Esophagus squamous epithelium (tissue), 5 donors: Measurements from ENCODE around the gene WDPCP. TPM values are rescaled to one million over a fixed set of nuclear protein-coding genes. Genes with fewer than 3 reads are reported as not detected.
"Not testable (repeated sequence)": the region's sequence is repeated elsewhere in the genome, so short reads cannot be mapped to it uniquely, and the experiment has no call there.

Experiments used
- DNase-seq: peaks from one replicate; lab custom pipeline; 2025; lab: John Stamatoyannopoulos, UW
- H3K27ac ChIP-seq, 4 donors: fragments of 200-600 bp; sonication (generic); one replicate each; pipeline ENCODE4 v1.5.1; 2016 to 2019; ENCODE audit warnings: mild to moderate bottlenecking in 1 of 4
- H3K27me3 ChIP-seq, 4 donors: fragments of 200-600 bp; sonication (generic); 1 replicate in 3 of 4; 2 replicates in 1 of 4; pipeline versions ENCODE4 v1.5.1 to v1.6.0; 2017 to 2021; ENCODE audit warnings: antibody characterized with exemption in 1 of 4
- H3K36me3 ChIP-seq, 3 donors: fragments of 200-600 bp; sonication (generic); one replicate each; pipeline ENCODE4 v1.5.1; 2016 to 2019
- H3K4me1 ChIP-seq, 3 donors: fragments of 200-600 bp; sonication (generic); one replicate each; pipeline ENCODE4 v1.5.1; 2017 to 2019
- H3K4me3 ChIP-seq, 4 donors: fragments of 200-600 bp; sonication (generic); 1 replicate in 3 of 4; 2 replicates in 1 of 4; pipeline ENCODE4 v1.5.1; 2016 to 2019; ENCODE audit warnings: mild to moderate bottlenecking in 2 of 4, moderate library complexity in 1 of 4
- H3K9me3 ChIP-seq, 3 donors: fragments of 200-600 bp; sonication (generic); one replicate each; pipeline ENCODE4 v1.5.1; 2016 to 2019
- POLR2A ChIP-seq, 4 donors: fragments of 450-650 bp; IDR thresholded peaks; one replicate each; pipeline ENCODE4 v1.6.1; 2017; ENCODE audit warnings: antibody characterized with exemption in 4 of 4, mild to moderate bottlenecking in 4 of 4, moderate library complexity in 3 of 4
- WGBS, 2 donors: methylation state at CpG; one replicate each; pipeline ENCODE4 v1.1.5; 2018; 5-methylcytosine and 5-hydroxymethylcytosine counted together
- intact Hi-C: fragments of 100-400 bp; cut with DNase I; formaldehyde crosslinking; loops from one replicate; pipeline ENCODE4 v1.15.0; 2022
- total RNA-seq, 4 donors: library from RNA; depleted of rRNA; stranded (reverse); fragments of >200 nt; gene quantifications; one replicate each; pipeline ENCODE4 v1.1.0, GENCODE V29; 2016
- TF ChIP-seq, protein P1 (sequence below), 6 experiments: fragments of 450-650 bp in 4 of 6; fragments of 200-600 bp in 2 of 6; sonication (generic) in 2 of 6; IDR thresholded peaks; one replicate each; pipeline ENCODE4 v1.5.1; 2016 to 2019; ENCODE audit warnings: antibody characterized with exemption in 6 of 6, mild to moderate bottlenecking in 4 of 6, moderate library complexity in 4 of 6
- donor health status: DM: yes; HTN: yes; CAD: no.

Gene WDPCP
- total RNA-seq, 4 donors from 2014 or later: 3.0 to 9.7 (median 3.8) TPM

- Histone ChIP-seq H3K4me1 (peaks cover 0 to 4% (median 0%) of the 10 kb centered on the region in 3 donors), H3K27me3 (no peaks in the 10 kb centered on the region), H3K4me3 (no peak overlapping the region), H3K27ac (no peak overlapping the region), H3K36me3 (peaks cover 0 to 2% (median 0%) of the 10 kb centered on the region in 3 donors), H3K9me3 (no peaks in the 10 kb centered on the region)
- TF ChIP-seq, protein P1, sequence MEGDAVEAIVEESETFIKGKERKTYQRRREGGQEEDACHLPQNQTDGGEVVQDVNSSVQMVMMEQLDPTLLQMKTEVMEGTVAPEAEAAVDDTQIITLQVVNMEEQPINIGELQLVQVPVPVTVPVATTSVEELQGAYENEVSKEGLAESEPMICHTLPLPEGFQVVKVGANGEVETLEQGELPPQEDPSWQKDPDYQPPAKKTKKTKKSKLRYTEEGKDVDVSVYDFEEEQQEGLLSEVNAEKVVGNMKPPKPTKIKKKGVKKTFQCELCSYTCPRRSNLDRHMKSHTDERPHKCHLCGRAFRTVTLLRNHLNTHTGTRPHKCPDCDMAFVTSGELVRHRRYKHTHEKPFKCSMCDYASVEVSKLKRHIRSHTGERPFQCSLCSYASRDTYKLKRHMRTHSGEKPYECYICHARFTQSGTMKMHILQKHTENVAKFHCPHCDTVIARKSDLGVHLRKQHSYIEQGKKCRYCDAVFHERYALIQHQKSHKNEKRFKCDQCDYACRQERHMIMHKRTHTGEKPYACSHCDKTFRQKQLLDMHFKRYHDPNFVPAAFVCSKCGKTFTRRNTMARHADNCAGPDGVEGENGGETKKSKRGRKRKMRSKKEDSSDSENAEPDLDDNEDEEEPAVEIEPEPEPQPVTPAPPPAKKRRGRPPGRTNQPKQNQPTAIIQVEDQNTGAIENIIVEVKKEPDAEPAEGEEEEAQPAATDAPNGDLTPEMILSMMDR (IDR thresholded peaks at IDR 0.05): no peak
- TF ChIP-seq POLR2A (IDR thresholded peaks at IDR 0.05): no peak
- intact Hi-C loops: no loop called here
- no peak for DNase-seq
- 70 to 87% methylated on average over 2 of the region's 2 CpGs for WGBS, 2 donors
Measured at GRCh38 chr2:63613391-63613901, 25.2 kb upstream of the WDPCP start.

- 96 to 98% methylated on average over 4 of the region's 4 CpGs for WGBS, 2 donors
- H3K4me3 ChIP-seq: no peak overlapping the region
Measured at GRCh38 chr2:63610525-63610924, 22.2 kb upstream of the WDPCP start.

GRCh38 chr2:63608865-63609264 lies 20.6 kb upstream of the WDPCP start:
- H3K4me1 ChIP-seq, intact Hi-C loops, DNase-seq, H3K27me3 ChIP-seq, H3K27ac ChIP-seq, H3K9me3 ChIP-seq, H3K4me3 ChIP-seq: not testable (repeated sequence)
- H3K36me3 ChIP-seq: peaks cover 5 to 44% (median 32%) of the 10 kb centered on the region in 3 donors
- WGBS, 2 donors: 54 to 72% methylated on average over 6 to 8 of the region's 8 CpGs

More at GRCh38 chr2:63610525-63610924, 22.2 kb upstream of the WDPCP start:
- no peak for DNase-seq
- Histone ChIP-seq H3K4me1 (peaks cover 0 to 4% (median 0%) of the 10 kb centered on the region in 3 donors), H3K36me3 (peaks cover 0 to 28% (median 18%) of the 10 kb centered on the region in 3 donors), H3K27ac (no peak overlapping the region), H3K27me3 (no peaks in the 10 kb centered on the region), H3K9me3 (no peaks in the 10 kb centered on the region)
- intact Hi-C loops: no loop called here
- TF ChIP-seq POLR2A (IDR thresholded peaks at IDR 0.05): no peak
- TF ChIP-seq, protein P1 (IDR thresholded peaks at IDR 0.05): no peak

DNA sequence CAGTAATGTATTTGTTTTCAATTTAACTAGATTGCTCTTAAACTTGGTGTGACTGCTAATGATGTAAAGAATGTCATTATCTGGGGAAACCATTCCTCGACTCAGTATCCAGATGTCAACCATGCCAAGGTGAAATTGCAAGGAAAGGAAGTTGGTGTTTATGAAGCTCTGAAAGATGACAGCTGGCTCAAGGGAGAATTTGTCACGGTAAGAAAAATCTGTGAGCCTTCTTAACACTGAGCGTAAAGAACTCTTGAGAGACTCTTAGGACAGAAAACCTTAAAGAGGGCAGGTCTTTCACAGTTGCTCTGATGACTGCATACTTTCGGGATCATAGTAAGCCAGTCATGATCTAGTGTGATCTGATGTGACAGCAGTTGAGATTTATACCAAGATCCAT lies 16.4 kb upstream of the WDPCP start:
- TF ChIP-seq, protein P1 (IDR thresholded peaks at IDR 0.05): no peak
- TF ChIP-seq POLR2A (IDR thresholded peaks at IDR 0.05): no peak

GRCh38 chr2:63600881-63601460 lies 12.7 kb upstream of the WDPCP start:
- no peak for DNase-seq
- H3K4me3 ChIP-seq: no peak overlapping the region
- no peaks in the 10 kb centered on the region for H3K9me3 ChIP-seq
- TF ChIP-seq, protein P1 (IDR thresholded peaks at IDR 0.05): no peak
- TF ChIP-seq POLR2A (IDR thresholded peaks at IDR 0.05): no peak
- no peaks in the 10 kb centered on the region for H3K27me3 ChIP-seq
- intact Hi-C loops: no loop called here
- no peak overlapping the region for H3K27ac ChIP-seq
- WGBS, 2 donors: 78 to 100% methylated on average over 1 of the region's 1 CpG
- H3K4me1 ChIP-seq: no peaks in the 10 kb centered on the region
- peaks cover 5 to 99% (median 26%) of the 10 kb centered on the region in 3 donors for H3K36me3 ChIP-seq

More for the DNA sequence above, 16.4 kb upstream of the WDPCP start:
- Histone ChIP-seq H3K4me1 (no peaks in the 10 kb centered on the region), H3K9me3 (no peaks in the 10 kb centered on the region), H3K36me3 (peaks cover 5 to 86% (median 40%) of the 10 kb centered on the region in 3 donors), H3K27me3 (no peaks in the 10 kb centered on the region), H3K27ac (no peak overlapping the region), H3K4me3 (no peak overlapping the region)
- WGBS, 2 donors: 84 to 87% methylated on average over 4 of the region's 4 CpGs
- no peak for DNase-seq
- intact Hi-C loops: no loop called here
